Measurements from ENCODE around the gene FICD.

FICD gene

DNA sequence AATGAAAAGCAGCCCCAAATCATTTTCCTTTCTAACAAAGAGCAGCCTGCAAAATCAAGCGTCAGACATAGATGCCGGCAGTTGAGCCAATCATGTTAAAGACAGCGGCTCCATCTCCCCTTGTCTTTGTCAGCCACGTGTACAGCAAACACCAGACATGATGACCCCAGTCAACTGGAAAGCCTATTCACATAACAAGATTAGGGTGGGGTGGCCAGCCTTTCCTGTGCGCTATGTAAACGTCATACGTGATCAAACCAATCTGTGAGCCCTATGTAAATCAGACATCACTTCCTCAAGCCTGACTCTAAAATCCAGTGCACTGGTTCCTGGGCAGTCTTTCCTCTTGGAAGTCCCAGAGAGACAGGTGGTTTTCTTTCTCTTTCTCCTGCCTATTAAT is 9.9 kb upstream of the FICD start:
- H3K9ac ChIP-seq (ENCODE audit: low read depth, low read length) = no peak overlapping the region
- H3K4me3 ChIP-seq (ENCODE audit: low read depth, low read length) = no peak overlapping the region
- no peaks in the 10 kb centered on the region for H3K4me1 ChIP-seq (ENCODE audit: control insufficient read depth, insufficient read depth, low read length)
- H3K36me3 ChIP-seq (ENCODE audit: control insufficient read depth, insufficient read depth, low read length) = no peaks in the 10 kb centered on the region
- no peak overlapping the region for H3K27ac ChIP-seq (ENCODE audit: low read depth, low read length)
- H3K9me3 ChIP-seq (ENCODE audit: control insufficient read depth, insufficient read depth, low read length) = peaks cover 9% of the 10 kb centered on the region; the same call in 1 of the 2 replicates
- no peaks in the 10 kb centered on the region for H3K27me3 ChIP-seq (ENCODE audit: control insufficient read depth, insufficient read depth, low read length)

DNA sequence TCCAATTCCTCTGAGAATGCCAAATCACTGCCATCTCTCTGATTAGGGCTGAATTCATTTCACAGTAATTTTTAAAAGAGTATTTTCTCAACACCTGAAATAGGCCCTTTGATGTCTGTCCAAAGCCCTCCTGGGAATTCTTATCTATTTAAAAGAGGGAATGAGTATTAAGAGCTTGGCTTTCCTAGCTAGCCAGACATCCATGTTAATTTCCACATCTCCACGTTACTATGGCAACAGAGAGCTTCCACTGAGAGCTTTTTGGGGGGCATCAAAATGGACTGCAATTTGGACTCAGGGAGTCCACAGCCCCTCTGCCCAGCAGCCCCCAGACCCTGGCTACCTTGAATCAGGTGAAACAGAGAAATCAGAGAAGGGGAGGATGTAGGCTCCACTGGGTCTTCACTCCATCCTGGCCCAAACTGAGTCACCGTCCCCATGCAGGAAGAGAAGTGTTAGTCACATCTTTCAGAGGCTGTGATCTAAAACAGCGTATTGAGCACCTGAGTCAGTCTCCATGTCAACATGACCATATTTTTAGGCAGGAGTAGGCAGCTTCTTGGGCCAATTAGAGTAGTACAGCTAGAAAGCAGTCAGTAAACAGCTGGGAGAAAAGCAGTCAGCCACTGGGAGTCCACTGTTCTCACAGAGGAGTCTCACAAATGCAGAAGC is 7.0 kb upstream of the FICD start:
- H3K4me1 ChIP-seq (ENCODE audit: control insufficient read depth, insufficient read depth, low read length) = peaks cover 9% of the 10 kb centered on the region
- no peak overlapping the region for H3K27ac ChIP-seq (ENCODE audit: low read depth, low read length)
- no peak overlapping the region for H3K4me3 ChIP-seq (ENCODE audit: low read depth, low read length)
- no peaks in the 10 kb centered on the region for H3K27me3 ChIP-seq (ENCODE audit: control insufficient read depth, insufficient read depth, low read length)
- no peak overlapping the region for H3K9ac ChIP-seq (ENCODE audit: low read depth, low read length)
- H3K36me3 ChIP-seq (ENCODE audit: control insufficient read depth, insufficient read depth, low read length) = no peaks in the 10 kb centered on the region
- peaks cover 5% of the 10 kb centered on the region; the same call in 1 of the 2 replicates for H3K9me3 ChIP-seq (ENCODE audit: control insufficient read depth, insufficient read depth, low read length)

DNA sequence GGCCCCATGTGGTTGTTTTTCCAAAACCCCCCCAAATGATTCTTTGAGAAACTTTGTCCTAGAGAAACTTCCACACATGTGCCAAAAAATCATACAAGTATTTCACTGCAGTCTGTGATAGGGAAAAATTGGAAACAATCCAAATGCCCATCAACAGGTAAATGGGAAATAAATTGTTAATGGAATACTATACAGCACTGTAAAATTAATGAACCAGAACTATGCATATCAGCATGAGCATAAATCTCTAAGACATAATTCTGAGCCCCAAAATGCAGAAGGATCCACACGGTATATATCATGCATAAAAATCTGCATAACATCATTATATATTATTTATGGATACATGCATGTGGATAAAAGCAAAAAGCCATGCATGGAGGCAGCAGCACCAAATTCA is 5.3 kb upstream of the FICD start:
- H3K27me3 ChIP-seq (ENCODE audit: control insufficient read depth, insufficient read depth, low read length) = no peaks in the 10 kb centered on the region
- H3K4me3 ChIP-seq (ENCODE audit: low read depth, low read length) = no peak overlapping the region
- H3K9me3 ChIP-seq (ENCODE audit: control insufficient read depth, insufficient read depth, low read length) = no peaks in the 10 kb centered on the region
- H3K36me3 ChIP-seq (ENCODE audit: control insufficient read depth, insufficient read depth, low read length) = no peaks in the 10 kb centered on the region
- H3K27ac ChIP-seq (ENCODE audit: low read depth, low read length) = no peak overlapping the region
- H3K9ac ChIP-seq (ENCODE audit: low read depth, low read length) = no peak overlapping the region
- H3K4me1 ChIP-seq (ENCODE audit: control insufficient read depth, insufficient read depth, low read length) = peaks cover 9% of the 10 kb centered on the region

DNA sequence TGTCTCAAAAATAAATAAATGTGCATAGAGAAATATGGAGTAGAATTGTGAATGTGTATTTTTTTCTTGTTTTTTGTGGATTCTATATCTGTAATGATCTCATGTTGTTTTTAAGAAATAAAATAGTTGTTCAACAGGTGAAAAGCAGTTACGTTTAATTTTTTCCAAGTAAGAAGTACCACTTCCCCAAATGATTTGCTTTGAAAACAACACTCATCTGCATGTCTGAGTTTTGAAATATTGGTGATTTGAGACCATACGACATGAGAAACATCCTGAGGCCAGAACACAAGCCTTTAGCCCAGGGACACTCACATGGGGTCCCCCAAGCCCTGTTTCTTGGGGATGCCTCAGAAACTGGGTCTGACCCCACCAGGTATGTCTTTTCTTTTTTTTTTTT is 4.2 kb upstream of the FICD start:
- no peak overlapping the region for H3K9ac ChIP-seq (ENCODE audit: low read depth, low read length)
- H3K9me3 ChIP-seq (ENCODE audit: control insufficient read depth, insufficient read depth, low read length) = no peaks in the 10 kb centered on the region

DNA sequence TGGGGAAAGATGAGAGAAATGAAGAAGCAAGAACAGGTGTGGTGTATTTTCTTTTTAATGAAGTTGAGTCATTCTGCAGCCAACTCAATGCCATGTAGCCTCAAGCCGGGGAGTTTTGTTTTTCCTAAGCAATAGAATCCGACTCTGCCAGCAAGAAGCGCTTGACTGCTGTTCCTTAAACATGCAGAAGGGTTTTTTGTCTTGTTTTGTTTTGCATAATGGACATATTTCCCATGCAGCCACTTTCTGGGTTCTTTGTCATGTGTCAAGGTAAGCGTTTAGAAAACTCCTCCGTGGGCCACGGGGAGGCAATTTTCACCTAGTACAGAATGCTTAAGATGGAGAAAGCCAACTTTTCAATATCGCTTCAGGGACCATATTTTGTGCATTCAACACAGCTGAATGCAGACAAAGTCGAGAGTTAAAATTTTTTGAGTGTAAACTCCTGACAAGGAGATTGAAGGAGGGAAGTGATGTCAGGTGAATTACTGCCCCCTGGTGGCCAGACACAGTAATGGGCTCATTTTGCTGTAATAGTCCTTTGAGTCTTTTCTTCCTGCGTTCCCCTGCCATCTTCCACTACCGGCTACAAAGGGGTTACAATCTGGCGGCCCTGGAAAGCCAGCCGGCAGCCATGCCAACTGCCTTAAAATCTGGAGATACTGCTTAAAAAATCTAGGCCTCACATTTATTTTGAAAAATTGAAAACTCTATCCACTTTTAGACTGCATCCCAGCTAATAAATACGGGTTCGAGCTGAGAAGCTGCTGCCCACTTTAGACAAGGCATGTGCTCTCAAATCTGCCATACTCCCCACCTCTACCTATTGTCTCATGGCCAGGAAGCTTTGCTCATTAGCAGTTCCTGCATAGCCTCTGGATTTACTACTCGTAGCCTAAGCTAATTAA is 3.2 kb upstream of the FICD start:
- Histone ChIP-seq H3K27me3 (ENCODE audit: control insufficient read depth, insufficient read depth, low read length) (no peaks in the 10 kb centered on the region), H3K27ac (ENCODE audit: low read depth, low read length) (peak overlapping the region; percentile 58), H3K36me3 (ENCODE audit: control insufficient read depth, insufficient read depth, low read length) (no peaks in the 10 kb centered on the region), H3K9ac (ENCODE audit: low read depth, low read length) (no peak overlapping the region), H3K4me3 (ENCODE audit: low read depth, low read length) (peak overlapping the region; percentile 40; the same call in 1 of the 2 replicates), H3K9me3 (ENCODE audit: control insufficient read depth, insufficient read depth, low read length) (no peaks in the 10 kb centered on the region), H3K4me1 (ENCODE audit: control insufficient read depth, insufficient read depth, low read length) (peaks cover 13% of the 10 kb centered on the region)

More for the DNA sequence above, 4.2 kb upstream of the FICD start:
- Histone ChIP-seq H3K27me3 (ENCODE audit: control insufficient read depth, insufficient read depth, low read length) (no peaks in the 10 kb centered on the region), H3K4me1 (ENCODE audit: control insufficient read depth, insufficient read depth, low read length) (peaks cover 11% of the 10 kb centered on the region), H3K27ac (ENCODE audit: low read depth, low read length) (no peak overlapping the region), H3K4me3 (ENCODE audit: low read depth, low read length) (no peak overlapping the region), H3K36me3 (ENCODE audit: control insufficient read depth, insufficient read depth, low read length) (no peaks in the 10 kb centered on the region)

DNA sequence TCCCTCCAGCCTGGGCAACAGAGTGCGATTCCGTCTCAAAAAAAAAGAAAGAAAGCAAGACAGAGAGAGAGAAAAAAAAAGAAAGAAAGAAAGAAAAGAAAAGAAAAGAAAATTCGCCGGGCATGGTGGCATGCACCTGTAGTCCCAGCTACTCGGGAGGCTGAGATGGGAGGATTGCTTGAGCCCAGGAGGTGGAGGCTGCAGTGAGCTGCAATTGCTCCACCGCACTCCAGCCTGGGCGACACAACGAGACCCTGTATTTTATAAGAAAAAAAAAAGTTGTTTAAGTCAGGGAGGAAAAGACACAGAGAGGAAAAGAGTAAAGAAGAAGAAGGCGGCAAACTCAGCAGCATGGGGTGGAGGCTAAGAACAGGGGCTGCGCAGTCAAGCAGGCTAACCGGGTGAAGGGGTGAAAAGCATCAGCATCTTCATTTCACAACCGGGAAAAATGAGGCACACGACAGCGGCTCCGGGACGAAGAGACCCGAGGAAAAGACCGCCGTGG is 557 bp upstream of the FICD start:
- Histone ChIP-seq H3K36me3 (ENCODE audit: control insufficient read depth, insufficient read depth, low read length) (peaks cover 21% of the 10 kb centered on the region), H3K4me1 (ENCODE audit: control insufficient read depth, insufficient read depth, low read length) (peaks cover 13% of the 10 kb centered on the region), H3K27ac (ENCODE audit: low read depth, low read length) (no peak overlapping the region), H3K9ac (ENCODE audit: low read depth, low read length) (peak overlapping the region; percentile 35; the same call in 1 of the 2 replicates), H3K9me3 (ENCODE audit: control insufficient read depth, insufficient read depth, low read length) (no peaks in the 10 kb centered on the region), H3K4me3 (ENCODE audit: low read depth, low read length) (peak overlapping the region; percentile 73), H3K27me3 (ENCODE audit: control insufficient read depth, insufficient read depth, low read length) (no peaks in the 10 kb centered on the region)

DNA sequence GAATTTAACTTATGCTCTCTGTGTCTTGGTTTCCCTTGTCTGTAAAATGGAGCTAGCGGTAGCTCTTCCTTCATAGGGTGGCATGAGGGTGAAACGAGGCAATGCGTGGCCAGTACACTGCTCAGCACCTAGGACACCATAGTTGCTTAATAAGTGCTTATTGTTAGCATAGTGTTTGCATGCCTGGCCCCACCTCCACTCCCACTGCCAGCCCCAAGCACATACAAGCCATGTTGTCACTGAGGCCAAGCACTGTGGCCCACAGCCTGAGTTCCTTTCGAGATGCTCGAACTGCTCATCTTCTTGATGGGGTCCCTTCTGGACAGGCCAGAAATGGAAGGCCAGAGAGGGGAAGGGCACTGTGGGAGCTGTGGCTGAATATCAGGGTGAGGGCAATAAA is 839 bp downstream of the FICD start:
- no peaks in the 10 kb centered on the region for H3K27me3 ChIP-seq (ENCODE audit: control insufficient read depth, insufficient read depth, low read length)
- no peak overlapping the region for H3K27ac ChIP-seq (ENCODE audit: low read depth, low read length)
- peaks cover 35% of the 10 kb centered on the region for H3K36me3 ChIP-seq (ENCODE audit: control insufficient read depth, insufficient read depth, low read length)
- H3K9me3 ChIP-seq (ENCODE audit: control insufficient read depth, insufficient read depth, low read length) = no peaks in the 10 kb centered on the region
- H3K4me3 ChIP-seq (ENCODE audit: low read depth, low read length) = peak overlapping the region; percentile 73
- peaks cover 13% of the 10 kb centered on the region for H3K4me1 ChIP-seq (ENCODE audit: control insufficient read depth, insufficient read depth, low read length)
- peak overlapping the region; percentile 60; the same call in 1 of the 2 replicates for H3K9ac ChIP-seq (ENCODE audit: low read depth, low read length)

DNA sequence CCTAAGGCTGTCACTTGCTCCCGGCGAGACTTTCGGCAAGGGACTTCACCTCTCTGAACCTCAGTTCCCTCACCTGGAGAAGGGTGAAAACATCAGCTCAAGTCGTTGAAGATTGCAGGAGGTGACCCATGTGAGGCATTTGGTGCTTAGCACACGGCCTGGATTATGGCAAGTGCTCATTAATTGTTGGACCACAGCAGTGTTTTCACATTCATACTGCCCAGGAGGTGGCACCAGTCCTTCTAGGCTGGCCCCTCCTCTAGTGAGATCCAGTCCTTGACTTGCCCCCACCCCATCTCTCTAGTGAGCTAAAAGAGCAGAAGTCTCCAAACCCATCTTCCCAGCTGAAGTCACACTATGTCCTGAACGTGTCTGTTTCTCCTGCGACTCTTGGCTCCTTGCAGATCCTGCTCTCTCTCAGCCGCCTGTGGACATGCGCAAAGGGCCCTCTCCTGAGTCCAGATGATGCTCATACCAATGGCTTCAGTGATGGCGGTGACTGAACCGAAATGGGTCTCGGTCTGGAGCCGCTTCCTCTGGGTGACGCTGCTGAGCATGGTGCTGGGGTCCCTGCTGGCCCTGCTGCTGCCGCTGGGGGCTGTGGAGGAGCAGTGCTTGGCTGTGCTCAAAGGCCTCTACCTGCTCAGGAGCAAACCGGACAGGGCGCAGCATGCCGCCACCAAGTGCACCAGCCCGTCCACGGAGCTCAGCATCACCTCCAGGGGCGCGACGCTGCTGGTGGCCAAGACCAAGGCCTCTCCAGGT is 1.6 kb downstream of the FICD start:
- Histone ChIP-seq H3K9ac (ENCODE audit: low read depth, low read length) (no peak overlapping the region), H3K4me1 (ENCODE audit: control insufficient read depth, insufficient read depth, low read length) (peaks cover 11% of the 10 kb centered on the region), H3K4me3 (ENCODE audit: low read depth, low read length) (no peak overlapping the region), H3K27ac (ENCODE audit: low read depth, low read length) (no peak overlapping the region), H3K36me3 (ENCODE audit: control insufficient read depth, insufficient read depth, low read length) (peaks cover 43% of the 10 kb centered on the region), H3K9me3 (ENCODE audit: control insufficient read depth, insufficient read depth, low read length) (no peaks in the 10 kb centered on the region), H3K27me3 (ENCODE audit: control insufficient read depth, insufficient read depth, low read length) (no peaks in the 10 kb centered on the region)

DNA sequence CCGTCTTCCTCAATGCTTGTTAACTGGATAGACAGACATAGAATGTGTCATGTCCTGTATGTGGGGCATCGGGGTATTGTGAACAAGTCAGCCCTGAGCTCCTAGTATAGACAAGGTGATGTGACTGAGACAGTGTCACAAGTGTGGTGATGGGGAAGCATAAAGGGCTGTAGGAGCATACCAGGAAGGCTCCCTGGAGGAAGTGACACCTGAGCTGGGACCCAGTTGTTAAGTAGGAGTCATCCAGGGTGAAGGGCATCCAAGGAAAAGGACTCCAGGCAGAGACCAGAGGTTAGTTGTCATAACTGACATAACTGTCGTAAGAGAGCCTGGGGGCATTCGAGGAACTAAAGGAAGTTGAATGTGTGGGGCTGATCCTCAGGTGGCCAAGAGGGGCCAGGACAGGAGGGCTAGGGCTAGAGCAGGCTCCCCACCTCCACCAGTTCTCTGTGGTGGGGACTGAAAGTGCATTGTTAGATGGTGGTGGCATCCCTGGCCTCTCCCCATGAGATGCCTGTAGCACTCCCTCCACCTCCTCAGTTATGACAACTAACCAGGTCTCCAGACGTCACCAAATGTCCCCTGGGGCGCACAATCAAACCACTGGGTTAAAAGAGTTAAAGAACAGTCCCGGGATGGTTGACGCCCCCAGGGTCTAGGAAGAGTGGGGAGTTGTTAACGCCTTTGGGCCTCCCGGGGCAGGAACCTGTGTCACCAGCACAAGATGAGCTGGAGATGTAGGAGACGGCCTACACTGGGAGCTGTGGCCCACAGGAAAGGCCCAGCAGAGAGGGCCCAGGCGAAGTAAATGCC is 2.4 kb downstream of the FICD start:
- Histone ChIP-seq H3K4me3 (ENCODE audit: low read depth, low read length) (no peak overlapping the region), H3K27ac (ENCODE audit: low read depth, low read length) (no peak overlapping the region), H3K36me3 (ENCODE audit: control insufficient read depth, insufficient read depth, low read length) (peaks cover 51% of the 10 kb centered on the region), H3K4me1 (ENCODE audit: control insufficient read depth, insufficient read depth, low read length) (peaks cover 6% of the 10 kb centered on the region; the same call in 1 of the 2 replicates), H3K27me3 (ENCODE audit: control insufficient read depth, insufficient read depth, low read length) (no peaks in the 10 kb centered on the region), H3K9ac (ENCODE audit: low read depth, low read length) (no peak overlapping the region), H3K9me3 (ENCODE audit: control insufficient read depth, insufficient read depth, low read length) (no peaks in the 10 kb centered on the region)

DNA sequence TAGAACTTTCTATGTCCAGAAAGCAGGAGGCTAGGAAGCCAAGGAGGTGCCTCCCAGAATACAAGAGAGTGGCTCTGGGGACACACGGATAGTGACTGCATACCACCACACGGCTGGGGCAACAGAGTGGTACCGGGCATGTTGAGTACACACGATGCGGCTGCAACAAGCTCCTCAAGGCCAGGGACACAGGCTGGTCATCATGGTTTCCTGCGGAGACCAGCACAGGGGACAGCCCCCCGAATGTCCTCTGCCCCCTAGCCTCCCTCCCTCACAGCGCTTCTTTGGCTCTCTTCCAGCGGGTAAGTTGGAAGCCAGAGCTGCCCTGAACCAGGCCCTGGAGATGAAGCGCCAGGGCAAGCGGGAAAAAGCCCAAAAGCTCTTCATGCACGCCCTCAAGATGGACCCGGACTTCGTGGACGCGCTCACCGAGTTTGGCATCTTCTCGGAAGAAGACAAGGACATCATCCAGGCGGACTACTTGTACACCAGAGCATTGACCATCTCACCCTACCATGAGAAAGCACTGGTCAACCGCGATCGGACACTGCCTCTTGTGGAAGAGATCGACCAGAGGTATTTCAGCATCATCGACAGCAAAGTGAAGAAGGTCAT is 3.1 kb downstream of the FICD start:
- Histone ChIP-seq H3K9me3 (ENCODE audit: control insufficient read depth, insufficient read depth, low read length) (no peaks in the 10 kb centered on the region), H3K9ac (ENCODE audit: low read depth, low read length) (no peak overlapping the region), H3K4me3 (ENCODE audit: low read depth, low read length) (no peak overlapping the region), H3K27ac (ENCODE audit: low read depth, low read length) (no peak overlapping the region), H3K4me1 (ENCODE audit: control insufficient read depth, insufficient read depth, low read length) (peaks cover 4% of the 10 kb centered on the region; the same call in 1 of the 2 replicates), H3K27me3 (ENCODE audit: control insufficient read depth, insufficient read depth, low read length) (no peaks in the 10 kb centered on the region), H3K36me3 (ENCODE audit: control insufficient read depth, insufficient read depth, low read length) (peaks cover 58% of the 10 kb centered on the region)
